ENCODE results near the gene GJC2.

DNA sequence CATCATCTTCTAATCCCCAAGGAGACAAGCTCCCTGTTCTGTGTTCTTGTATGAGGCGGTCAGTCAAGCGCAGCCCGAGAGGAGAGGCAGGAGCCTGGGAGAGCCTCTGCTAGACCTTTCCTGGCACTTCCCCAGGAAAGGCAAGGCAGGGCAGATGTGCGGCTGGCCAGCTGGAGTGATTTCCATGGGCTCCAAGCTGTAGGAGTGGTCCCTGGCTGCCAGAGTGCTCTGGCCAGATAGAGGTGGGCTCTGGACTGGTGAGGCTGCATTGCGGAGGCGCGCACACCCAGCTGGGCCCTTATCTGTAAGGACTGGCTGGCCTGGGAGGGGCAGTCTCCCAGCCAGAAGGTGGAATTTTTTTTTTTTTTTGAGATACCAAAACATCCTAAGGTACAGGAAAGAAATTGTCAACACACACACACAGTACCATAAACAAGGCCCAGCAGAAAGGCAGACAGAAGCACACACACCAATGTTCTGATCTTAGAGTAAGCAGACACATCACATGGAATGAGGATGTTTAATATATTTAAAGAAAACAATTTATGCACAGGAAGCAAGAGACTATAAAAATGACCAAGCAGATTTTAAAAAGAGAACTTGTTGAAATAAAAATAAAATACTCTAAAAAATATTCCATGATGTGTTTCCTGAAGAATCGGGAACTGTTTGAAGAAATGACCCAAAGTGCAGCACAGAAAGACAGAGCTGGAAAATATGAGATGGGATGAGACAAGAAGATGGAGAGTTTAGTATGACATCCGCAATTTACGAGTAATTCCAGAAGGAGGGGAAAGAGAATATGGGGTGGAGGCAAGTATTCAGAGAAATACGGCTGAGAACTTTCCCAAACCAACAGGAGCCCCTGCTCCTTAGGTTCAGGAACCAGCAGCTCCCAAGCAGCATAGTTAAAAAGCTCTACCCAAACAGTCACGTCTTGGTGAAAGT, 29.3 kb downstream of the GJC2 start:
- TF ChIP-seq, protein P1, sequence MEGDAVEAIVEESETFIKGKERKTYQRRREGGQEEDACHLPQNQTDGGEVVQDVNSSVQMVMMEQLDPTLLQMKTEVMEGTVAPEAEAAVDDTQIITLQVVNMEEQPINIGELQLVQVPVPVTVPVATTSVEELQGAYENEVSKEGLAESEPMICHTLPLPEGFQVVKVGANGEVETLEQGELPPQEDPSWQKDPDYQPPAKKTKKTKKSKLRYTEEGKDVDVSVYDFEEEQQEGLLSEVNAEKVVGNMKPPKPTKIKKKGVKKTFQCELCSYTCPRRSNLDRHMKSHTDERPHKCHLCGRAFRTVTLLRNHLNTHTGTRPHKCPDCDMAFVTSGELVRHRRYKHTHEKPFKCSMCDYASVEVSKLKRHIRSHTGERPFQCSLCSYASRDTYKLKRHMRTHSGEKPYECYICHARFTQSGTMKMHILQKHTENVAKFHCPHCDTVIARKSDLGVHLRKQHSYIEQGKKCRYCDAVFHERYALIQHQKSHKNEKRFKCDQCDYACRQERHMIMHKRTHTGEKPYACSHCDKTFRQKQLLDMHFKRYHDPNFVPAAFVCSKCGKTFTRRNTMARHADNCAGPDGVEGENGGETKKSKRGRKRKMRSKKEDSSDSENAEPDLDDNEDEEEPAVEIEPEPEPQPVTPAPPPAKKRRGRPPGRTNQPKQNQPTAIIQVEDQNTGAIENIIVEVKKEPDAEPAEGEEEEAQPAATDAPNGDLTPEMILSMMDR (optimal IDR thresholded peaks at IDR 0.05 in 1 of 3, IDR thresholded peaks at IDR 0.05 in 1 of 3, conservative IDR thresholded peaks at IDR 0.05 in 1 of 3; ENCODE audit: extremely low read depth in 1 of 3, insufficient read depth in 2 of 3, low read length in 3 of 3) = no peak
- TF ChIP-seq EZH2 (IDR thresholded peaks at IDR 0.05; ENCODE audit: low read length) = no peak

Data from keratinocyte (primary cell).